Dedifferentiated amniotic fluid mesenchymal stem cell (primary cell): ENCODE measurements around the gene OR8I2.
"Not testable (repeated sequence)": the region's sequence is repeated elsewhere in the genome, so short reads cannot be mapped to it uniquely, and the experiment has no call there.

Experiments used
- DNase-seq: peaks from one replicate; pipeline ENCODE4 v3.0.0-alpha.2; 2016; ENCODE audit errors: extremely low spot score

The OR8I2 gene

GRCh38 chr11:56093008-56093407, at the start of gene OR8I2:
Gene OR8I2, plus strand, starts transcription at chr11:56093308. Its CDS starts 0 bp downstream, at chr11:56093308.
- DNase-seq = no peak

GRCh38 chr11:56045538-56045937, 47.6 kb upstream of the OR8I2 start:
- no peak for DNase-seq

- DNase-seq = no peak
Measured at GRCh38 chr11:56048480-56048879, 44.6 kb upstream of the OR8I2 start.

GRCh38 chr11:56049487-56049886, 43.6 kb upstream of the OR8I2 start:
- DNase-seq = no peak

- DNase-seq = not testable (repeated sequence)
Measured at GRCh38 chr11:56056366-56056765, 36.7 kb upstream of the OR8I2 start.

- not testable (repeated sequence) for DNase-seq
Measured at GRCh38 chr11:56057661-56058237, 35.4 kb upstream of the OR8I2 start.

- DNase-seq = not testable (repeated sequence)
Measured at GRCh38 chr11:56058260-56058780, 34.8 kb upstream of the OR8I2 start.

GRCh38 chr11:56066980-56067379, 26.1 kb upstream of the OR8I2 start:
- no peak for DNase-seq

GRCh38 chr11:56089697-56090096, 3.4 kb upstream of the OR8I2 start:
- no peak for DNase-seq

- no peak for DNase-seq
Measured at GRCh38 chr11:56103210-56103737, 10.2 kb downstream of the OR8I2 start, which contains the start of gene OR8H2. Gene OR8H2, plus strand, starts transcription at chr11:56103687. Its CDS starts 1,356 bp downstream, at chr11:56105043.

- DNase-seq = no peak
Measured at GRCh38 chr11:56122073-56122472, 29.0 kb downstream of the OR8I2 start, which contains the start of gene OR8H3. Gene OR8H3, plus strand, starts transcription at chr11:56122373. Its CDS starts 0 bp downstream, at chr11:56122373.

GRCh38 chr11:56140151-56140661, 47.1 kb downstream of the OR8I2 start, which contains the start of gene OR8J3:
Gene OR8J3, minus strand, starts transcription at chr11:56140201. Its CDS starts 2,483 bp downstream, at chr11:56137718.
- no peak for DNase-seq

GRCh38 chr11:56143681-56144080, 50.6 kb downstream of the OR8I2 start:
- not testable (repeated sequence) for DNase-seq
